Ramos (cell line): ENCODE measurements around the gene OBSCN.

Experiments
- in situ Hi-C: fragments of 300-500 bp; cut with MboI; formaldehyde crosslinking; loops from one replicate; pipeline ENCODE4 v1.14.3; 2022; ENCODE audit warnings: low sequenced_read_pairs; ENCODE audit not compliant: unreplicated experiment

Gene OBSCN

DNA sequence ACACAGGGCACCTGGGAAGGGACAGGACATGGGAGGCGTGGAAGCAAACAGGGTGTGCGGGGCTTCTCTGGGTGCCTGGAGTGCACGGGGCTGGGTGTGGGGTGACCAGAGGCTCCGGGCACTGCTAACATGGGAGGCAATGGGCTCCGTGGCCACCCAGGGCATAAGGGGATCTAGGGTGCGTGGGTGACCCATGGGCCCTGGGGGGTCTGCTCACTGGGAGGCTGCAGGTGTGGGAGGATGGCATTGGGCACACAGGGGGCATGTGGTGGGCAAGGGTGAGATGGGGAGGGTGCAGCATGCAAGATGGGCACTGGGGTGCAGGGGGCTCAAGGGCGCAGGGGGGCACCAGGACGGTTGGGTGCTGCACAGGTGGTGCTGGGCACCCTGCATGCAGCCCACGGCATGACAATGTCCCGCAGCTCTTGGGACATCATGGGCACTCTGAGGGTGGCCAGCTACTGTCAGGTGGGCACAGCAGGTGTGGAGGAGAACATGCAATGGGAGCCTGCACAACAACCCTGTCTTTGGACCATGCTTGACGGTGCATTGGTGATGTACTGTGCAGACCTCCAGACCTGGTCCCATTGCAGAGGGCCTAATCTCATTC lies 183.7 kb downstream of the OBSCN start:
- in situ Hi-C loops = no loop called here

- in situ Hi-C loops = no loop called here
These were observed 184.5 kb downstream of the OBSCN start for GRCh38 chr1:228392111-228392936.

DNA sequence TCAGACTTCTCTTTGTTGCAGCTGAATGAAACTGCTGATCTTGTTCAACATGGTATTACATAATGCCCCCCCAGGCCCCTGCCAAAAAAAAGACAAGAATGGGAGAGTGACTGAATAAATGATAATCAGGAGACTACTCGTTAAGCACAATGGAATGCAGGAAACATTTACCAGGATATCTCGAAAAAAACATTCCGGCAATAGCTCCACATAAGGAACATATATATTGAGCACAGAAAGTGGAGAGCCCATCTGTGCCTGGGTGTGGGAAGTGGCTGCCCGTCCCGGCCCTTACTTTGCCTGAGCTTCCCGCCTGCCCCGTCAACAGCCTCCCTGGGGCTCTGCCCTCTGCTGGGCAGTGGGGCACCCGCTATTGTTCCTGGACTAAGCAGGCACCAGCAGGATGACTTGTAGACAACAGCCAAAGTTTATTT lies 185.4 kb downstream of the OBSCN start:
- in situ Hi-C loops = no loop called here

DNA sequence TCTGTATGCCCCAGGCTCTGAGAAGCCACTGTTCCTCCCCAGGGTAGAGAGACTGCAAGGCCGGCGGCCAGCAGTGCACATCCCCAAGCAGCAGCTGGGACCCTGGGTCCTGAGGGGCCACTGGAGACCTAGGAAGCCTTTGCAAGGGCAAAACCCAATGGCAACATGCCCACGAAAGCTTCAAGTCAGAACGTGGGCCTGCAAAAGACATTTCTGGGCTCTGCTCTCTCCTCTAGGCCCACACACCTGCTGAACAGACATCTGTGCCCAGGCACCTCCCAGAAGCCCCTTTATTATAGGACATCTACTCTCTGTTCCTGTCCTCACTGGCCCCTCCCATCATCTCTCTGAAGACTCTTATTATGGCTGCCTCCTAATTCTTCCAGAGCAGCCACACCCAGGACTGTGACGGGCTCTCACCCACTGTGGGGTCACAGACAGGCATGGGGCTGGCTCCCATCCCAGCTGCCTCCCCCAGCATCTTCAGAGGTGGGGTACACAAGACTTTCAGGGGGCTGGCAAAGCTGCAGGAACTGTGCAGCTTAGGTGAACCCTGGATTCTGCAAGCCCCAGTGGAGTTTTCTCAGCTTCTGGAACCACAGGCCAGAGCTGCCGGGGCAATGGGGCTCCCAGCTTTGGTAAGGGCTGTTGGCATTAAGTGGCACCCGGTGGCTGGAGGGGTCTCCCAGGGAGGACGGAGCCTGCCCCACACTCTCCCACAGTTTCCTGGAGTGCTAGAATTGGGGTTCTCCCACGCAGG lies 186.1 kb downstream of the OBSCN start:
- in situ Hi-C loops = no loop called here

DNA sequence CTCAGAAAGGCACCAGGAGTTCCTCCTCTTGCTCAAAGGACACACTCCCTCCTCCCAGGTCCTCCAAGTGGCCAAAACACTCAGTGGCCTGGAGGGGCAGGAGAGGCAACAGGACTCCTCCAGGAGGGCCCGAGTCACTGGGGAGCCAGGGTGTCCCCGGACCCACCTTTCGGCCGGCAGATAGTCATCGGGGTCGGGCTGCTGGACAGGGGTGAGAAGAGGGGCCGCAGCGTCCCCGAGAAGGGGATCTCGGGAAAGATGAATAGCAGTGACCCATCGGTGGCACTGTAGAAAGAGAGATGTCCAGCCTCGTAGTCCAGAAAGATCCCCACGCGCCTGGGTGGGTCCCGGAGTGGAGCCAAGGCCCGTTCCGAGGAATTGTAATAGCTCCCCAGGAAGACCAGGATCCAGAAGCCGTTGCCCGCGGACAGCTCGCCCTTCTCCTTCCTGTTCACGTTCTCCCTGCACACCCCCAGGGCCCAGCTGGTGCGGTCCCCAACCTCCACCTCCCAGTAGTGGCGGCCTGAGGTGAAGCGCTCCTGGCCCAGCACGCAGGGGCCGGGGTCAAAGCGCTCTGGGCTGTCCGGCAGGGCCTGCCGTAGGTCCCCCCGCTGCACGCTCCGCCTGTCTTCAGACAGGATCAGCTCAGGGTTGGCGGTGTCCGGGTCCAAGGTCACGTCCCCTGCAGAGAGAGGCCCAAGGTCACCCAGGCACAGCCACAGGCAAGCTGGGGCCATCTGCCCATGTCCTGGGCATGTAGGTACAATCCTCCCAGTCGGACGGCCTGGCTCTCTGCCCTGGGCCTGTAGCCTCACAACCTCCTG lies 186.9 kb downstream of the OBSCN start:
- in situ Hi-C loops = no loop called here

DNA sequence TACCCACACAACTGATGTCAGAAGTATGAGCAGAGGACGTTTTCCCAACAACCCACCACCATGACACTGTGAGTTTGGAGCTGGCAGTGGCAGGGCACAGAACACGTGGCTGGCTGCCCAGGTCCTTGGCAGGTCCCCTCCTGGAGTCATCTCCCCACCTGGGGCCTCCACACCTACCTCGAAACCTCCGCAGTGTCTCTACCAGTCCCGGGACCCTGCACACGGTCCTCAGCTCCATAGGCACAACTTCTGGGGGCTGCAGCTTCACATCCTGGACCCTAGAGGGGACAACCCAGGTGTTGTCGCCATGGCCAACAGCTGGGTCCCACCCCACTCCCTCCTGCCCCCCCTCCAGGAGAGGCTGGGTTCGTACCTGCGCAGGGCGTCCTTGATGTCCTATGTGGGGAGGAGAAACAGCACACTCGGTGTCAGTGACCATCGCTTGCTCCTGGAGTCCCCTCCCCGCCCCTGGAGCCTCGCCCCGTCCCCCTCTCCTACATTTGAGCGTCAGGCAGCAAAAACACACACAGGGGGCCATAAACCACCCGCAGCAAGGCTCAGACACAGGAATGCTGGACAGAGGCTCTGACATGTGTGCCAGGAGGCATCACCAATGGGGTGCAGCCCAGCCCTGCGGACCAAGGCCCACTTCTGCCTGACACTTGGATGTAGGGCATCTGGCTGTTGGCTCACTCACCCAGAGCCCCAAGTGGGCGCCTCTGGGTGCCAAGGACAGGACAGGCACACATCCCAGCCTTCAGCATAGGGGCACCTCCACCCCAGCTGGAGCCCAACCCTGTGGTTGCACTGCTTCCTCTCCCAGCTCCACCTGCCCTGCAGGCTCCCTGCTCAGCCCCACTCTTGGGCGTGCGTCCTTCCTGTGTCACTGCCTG lies 189.2 kb downstream of the OBSCN start:
- in situ Hi-C loops = no loop called here

DNA sequence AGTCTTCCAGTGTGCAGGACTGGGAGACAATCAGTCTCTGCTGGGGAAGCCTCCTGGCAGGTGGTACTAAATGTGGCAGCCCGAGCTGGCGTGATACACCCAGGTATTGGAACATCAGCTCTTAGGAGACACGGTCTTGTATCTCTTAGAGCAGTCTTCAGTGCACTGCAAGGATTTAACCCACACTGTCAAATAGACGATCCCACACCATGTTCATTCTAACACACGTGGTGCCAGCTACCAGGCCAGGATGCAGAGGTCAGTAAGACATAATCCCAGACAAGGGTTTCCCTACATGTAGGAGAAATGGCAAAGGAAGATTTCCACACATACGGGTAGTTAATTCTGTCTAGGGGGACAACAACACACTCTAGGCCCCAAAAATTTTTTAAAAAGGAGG lies 190.1 kb downstream of the OBSCN start:
- in situ Hi-C loops = no loop called here

DNA sequence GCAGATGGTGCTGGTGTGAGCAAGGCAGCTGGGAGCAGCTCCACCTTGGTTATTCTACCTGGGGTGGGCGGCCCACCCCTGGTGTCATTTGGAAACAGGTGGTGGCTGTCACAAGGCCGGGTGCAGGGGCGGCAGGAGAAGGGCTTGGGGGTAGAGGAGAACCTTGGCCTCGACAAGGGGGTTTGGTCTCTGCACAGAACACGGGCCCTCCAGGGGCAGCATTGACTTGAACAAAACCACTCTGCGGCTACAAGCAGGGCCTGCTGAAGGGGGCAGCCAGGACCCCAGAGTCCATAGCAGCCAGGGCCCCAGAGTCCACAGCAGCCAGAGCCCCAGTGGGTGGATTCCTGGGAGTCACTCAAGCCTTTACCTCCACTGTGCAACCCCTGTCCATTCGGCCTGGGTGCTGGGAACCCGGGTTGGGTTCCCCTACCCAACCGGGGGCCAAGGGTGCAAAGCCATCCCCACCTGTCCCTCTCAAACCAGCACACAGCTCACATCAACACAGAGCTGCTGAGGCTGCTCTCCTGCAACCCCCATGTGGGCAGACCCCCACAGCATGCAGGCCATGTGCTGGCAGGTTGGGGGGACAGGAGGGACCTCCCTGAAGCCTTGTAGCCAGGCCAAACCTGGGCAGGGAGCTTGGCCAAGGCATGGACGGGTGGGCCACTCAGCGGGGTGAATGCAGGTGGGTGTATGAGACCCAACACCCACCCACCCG lies 191.1 kb downstream of the OBSCN start:
- in situ Hi-C loops = no loop called here

DNA sequence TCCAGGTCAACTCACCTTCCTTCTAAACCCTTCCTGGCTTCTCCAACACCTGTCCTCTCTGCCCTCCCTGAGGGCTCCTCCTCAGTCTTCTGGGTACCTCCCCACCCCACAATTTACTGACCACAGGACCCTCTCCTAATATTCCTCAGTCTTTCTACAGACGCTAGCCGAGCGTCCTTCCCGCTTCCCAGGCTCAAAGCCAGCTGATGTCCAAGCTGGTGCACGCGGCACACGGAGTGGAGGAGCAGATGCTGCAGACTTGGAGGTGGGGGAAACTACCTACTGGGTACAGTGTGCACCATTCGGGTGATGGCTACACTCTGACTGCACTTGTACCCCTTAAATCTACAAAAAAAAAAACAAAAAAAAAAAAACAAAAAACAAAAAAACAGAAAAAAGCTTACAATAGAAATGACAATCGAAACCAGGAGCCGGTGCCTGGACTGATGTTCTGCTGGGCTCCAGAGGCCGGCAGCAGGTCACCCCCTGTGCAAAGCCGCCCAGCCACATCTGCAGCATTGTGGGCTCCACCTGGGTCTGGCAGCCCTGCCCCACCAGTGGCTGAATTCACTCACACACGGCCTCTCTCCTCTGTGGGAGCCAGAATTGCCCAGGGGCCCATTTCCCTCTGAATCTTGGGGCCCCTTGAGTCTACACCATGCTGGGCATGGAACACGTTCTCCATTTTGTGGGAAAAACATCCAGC lies 191.8 kb downstream of the OBSCN start:
- in situ Hi-C loops = no loop called here

GRCh38 chr1:228400237-228400651 lies 192.4 kb downstream of the OBSCN start:
- in situ Hi-C loops = no loop called here

DNA sequence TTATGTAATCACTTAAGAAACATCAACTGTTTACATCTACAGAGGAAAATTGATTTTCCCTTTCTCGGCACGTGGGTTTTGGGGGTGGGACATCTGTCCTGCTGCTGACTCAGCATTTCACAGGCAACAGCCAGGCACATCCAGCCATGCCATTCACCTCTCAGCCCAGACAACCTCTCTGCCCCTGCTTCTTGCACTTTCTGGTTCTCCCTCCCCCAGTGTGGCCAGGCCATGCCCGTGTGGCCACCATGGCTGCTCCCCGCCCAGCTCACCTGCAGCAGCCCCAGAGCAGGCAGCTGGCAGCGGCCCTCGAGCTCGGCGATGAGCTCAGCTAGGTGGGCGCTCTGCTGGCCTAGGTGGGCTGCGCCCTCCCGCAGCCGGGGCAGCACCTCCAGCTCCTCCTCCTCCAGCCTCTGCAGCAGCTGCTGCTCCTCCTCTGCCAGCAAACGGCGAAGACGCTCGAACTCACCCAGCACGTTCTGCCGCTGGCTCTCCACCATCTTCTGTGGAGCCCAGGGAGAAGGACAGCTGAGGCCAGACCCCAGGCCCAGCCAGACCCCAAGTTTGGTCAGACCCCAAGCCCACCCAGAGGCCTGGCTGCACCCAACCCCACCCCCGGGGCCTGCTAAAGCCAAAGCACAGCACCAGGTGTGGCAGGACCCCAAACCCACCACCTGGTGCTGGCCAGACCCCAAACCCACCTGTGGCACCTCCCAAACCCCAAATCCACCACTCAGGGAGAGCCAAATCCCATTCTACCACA lies 193.0 kb downstream of the OBSCN start:
- in situ Hi-C loops = no loop called here

GRCh38 chr1:228401782-228402640 lies 194.2 kb downstream of the OBSCN start:
- in situ Hi-C loops = no loop called here

- in situ Hi-C loops = no loop called here
These were observed 194.8 kb downstream of the OBSCN start for GRCh38 chr1:228402641-228403025.

GRCh38 chr1:228403231-228403631 lies 195.4 kb downstream of the OBSCN start:
- in situ Hi-C loops = no loop called here

- in situ Hi-C loops = no loop called here
These were observed 196.4 kb downstream of the OBSCN start for GRCh38 chr1:228404107-228404720.
